Activated effector memory CD4-positive, alpha-beta T cell treated with anti-CD3 and anti-CD28 coated beads, Interleukin-2, amount 50 U/mL, for 16 hours (primary cell): ENCODE data around the gene CEPT1.

Source experiments
- DNase-seq: peaks from one replicate; pipeline ENCODE4 v3.0.0-alpha.2; 2020

CEPT1 gene

DNA sequence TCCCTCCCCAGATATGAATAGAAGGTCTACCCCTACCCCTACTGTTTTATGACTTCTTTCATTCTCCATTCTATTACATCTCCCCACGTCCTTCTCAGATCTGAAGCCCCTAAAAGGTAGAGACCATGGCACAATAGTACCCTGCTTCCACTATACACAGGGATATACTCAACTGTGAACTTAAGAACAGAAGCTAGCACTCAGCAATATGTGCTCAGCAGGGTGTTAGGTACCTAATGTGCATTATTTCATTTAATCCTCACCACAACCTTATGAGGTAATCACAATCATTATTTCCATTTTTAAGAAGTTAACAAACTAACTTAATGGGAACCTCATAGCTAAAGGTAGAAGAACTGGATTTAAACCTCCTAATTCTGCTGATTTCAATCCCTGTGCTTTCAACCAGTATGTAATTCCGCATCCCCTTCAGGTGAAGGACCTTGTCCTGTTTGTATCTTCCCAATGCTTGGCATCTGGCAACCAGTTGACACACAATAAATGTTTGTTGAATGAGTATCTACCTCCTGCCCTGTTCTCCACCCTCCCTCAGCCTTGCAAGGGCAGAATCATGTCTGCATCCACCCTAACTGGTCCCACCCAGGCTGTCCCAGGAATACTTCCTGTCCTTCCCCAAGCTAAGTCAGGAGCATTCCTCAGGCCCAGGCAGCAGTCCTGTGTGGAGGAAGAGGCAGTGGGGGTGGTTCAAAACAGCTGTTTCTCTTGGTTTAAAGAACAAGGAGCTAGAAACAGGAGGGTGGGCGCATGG, 53.9 kb downstream of the CEPT1 start:
- no peak for DNase-seq

DNA sequence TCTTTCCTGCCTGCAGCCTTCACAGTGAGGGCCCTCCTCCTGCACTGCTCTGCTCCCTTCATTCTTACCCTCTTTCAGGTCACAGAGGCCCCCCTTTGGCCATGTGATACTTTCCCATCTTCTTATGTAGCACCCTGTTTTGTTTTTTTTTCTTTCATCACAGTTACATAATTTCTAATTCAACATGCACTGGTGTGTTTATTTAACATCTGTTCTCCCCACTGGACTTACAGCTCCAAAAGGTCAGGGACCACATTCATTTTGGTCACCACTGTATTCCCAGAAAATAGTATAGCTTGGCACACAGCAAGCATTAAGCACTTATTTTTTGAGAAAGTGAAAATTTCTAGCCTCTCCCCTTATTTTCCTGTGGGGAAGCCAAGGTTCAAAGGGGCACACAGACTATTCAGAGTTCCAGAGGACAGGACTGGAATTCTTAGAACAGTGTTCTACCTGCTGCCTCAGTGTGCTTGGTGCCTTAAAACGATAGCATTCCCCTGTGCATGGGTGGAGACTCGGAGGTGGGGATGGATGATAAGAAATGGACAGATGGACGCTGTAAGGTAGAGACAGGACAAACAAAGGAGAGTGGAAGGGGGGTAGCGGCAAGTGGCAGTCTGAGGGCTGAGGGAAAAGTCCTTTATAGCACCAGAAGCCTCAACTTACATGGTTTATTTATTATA, 55.1 kb downstream of the CEPT1 start:
- no peak for DNase-seq

DNA sequence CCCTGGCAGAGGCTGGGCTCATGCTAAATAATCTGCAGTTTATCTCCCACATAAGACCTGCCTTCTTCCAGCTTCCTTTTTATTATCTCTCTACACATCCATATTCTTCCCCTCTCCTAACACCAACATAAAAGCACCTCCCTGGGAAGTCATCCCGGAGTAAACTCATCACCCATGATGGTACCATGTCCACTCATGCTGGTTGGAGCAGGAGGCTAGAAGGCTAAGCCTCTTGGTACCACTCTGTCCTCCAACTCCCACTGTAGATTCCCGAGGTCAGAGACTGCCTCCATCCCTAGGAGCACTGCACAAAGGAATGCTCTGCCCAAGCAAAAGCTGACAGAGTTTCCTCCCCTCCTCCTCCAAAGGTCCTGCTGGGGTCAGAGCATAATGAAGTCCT, 56.2 kb downstream of the CEPT1 start:
- DNase-seq = no peak

DNA sequence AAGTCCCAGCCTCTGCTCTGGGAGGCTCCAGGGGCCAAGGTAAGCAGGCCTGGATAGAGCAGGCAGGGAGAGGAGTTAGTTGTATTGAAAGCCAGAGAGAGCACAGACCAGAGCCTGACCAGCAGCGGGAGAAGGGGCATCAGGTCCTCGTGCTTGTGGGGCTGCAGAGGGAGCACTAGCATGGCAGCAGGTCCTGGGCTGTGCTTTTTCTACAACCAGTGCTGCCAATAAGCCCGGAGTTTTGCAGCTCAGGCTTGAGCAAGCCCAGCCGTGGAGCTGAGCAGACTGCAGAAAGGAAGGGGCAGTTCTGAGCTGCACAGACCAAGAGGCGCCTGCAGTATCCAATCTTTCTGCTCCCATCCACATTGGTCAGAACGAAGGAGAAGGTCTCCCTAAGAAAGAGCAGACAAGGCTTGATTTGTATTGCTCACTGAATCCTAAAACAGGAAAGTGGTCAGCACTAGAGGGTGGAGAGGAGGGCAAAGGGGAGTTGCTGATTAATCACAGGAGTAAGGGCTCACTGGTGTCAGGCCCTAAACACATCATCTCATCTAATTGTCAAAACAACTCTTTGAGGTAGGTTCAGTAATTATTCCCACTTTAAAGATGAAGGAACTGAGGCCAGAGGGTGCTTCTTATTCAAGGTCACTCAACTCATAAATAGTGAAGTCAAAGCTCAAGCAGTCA, 57.7 kb downstream of the CEPT1 start:
- peak; percentile 88 for DNase-seq

DNA sequence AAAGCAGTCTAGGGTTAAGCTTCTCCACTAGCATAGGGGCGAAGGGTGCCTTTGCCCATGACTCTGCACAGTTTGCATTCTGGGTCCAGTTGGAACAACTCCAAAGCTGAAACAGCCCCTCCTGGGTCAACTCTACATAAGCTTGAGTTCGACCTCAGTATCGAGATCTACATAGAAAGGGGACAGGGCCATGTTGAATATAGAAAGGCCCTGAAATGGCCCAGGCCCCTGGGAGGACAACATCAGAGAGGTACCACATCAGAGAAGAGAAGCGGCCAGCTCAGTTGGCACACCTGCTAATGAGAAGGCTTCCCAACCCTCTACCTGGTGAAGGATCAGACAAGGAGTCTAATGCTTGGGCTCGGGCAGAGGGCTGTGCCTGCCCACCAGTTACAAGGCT, 58.8 kb downstream of the CEPT1 start:
- no peak for DNase-seq

DNA sequence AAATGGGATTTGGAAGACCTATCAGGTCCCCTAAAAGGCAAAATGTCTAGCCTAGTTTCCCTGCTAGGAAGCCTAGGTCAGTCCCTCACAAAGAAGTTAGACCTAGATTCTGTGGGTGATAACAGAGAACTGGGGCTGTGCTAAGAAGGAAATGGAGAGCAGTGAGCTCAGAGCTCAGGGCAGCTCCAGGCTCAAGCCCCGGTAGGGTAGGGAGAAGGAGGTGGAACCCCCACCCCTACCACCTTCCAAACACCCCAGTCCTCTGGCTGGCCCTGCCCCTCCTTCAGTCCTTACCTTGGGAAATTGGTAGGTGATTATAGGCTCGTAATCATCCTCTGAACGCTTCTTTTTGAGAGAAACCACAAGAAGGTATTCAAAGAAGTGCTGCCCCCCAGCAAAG, 59.3 kb downstream of the CEPT1 start:
- DNase-seq = no peak

DNA sequence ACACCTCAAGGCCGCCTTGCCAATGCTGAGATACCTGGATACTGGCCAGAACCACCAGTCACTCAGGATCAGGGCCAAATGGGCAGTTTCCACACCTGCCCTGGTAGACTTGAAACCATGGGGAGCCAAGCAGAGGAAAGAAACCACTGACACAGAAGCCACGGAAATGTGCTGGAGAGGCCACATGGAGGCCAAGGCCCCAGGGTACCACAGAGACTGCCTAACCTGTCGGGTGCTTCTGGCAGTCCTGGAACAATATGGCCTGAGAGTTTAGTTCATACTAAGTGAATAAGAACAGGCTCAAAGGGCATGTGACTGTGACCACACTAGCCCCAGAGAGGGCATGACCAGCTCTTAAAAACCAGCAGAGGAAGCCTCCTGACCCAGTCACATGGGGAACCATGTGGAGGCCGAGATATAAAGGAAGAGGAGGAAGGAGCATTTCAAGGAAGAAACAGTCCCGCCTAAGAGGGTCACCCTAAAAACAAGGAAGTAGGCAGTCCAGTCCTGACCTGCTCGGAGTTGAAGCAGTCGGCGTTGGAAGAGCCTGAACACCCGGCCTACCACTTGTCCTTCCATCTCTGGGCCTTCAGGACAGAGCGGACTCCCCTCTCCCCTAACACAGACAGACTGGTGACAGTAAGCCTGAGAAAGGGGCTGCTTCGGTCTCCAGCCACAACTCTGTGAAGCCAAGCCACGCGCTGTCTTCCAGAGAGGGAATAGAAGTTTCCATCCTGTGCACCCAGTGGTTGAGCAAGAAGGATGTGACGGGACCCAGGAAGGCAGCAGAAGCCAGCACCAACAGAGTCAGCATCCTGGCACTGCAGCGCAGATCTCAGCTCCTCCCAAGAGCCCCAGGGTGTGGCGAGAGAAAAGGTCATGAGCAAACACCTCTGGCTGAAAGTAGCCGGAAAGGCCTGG, 60.1 kb downstream of the CEPT1 start, which contains the start of gene DENND2D:
Gene DENND2D (minus strand): TSS at position 766 of the 921 bp plus-strand sequence. CDS start 187 bp downstream, at position 579.
- DNase-seq = peak; percentile 83

DNA sequence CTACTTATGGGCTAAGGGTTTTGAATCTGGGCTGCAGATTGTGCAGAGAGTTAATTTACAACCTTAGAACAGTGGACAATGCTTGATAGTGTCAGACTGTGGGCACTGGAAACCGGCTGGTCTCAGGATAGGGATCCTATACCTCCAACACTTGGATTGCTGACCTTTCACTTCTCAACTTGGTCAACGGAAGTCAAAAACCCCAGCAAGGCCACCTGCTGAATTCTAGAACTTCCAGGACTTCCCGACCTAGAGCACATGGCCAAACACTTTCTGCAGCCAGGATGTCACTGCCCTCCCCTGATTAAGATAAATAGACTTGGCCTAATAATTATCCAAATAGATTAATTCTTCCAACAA, 60.8 kb downstream of the CEPT1 start:
- no peak for DNase-seq

DNA sequence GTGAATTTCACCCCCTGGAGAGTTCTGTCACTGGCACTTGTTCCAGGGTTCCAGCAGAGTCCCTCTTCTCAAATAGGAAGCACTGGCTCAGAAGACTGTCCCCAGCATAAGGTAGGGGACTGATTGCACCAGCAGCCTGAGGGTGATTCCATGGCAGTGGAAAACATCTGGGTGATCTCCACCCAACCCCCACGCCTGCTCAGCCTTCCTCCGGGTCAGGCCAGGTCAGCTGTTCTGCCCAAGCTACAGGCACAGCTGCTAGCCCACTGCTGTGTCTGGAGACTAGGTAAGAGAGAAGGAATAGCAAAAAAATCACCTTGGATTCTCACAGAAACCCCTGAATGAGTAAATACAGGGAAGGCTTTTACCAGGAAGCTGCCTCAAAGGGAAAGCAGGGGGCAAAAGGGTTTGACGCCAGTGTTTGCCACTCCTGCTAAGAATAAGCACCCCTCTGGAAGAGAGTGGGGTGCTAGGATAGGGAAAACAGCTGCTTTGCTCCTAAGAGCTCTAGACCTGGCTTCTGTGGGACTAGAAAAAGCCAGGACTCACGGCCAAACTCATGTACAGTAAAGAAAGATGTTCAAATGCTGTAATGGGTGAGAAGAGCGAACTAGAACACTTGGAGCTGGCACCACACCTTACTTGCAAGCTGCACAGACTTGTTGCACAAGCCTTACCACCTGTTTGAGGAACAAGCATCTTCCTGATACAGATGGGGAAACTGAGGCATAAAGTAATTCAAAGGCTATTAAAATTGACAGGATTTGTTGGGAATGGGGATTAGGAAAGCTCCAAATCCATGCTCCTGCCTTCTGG, 61.5 kb downstream of the CEPT1 start:
- DNase-seq = no peak

DNA sequence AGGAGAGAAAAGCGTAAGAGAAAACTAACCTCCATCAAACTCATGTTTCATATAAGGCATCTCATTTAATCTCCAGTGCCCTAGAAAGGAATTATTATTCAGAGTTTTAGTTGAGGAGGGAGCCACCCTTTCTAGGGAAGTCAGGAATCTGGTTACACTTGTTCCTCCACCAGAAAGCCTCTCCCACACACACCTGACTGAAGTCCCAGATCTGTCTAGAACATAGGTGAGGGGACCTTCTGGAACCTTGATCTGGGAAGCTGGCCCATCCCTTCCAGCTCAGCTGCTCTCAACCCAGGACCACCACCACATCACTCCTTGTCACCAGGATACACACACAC, 62.3 kb downstream of the CEPT1 start:
- DNase-seq = no peak

DNA sequence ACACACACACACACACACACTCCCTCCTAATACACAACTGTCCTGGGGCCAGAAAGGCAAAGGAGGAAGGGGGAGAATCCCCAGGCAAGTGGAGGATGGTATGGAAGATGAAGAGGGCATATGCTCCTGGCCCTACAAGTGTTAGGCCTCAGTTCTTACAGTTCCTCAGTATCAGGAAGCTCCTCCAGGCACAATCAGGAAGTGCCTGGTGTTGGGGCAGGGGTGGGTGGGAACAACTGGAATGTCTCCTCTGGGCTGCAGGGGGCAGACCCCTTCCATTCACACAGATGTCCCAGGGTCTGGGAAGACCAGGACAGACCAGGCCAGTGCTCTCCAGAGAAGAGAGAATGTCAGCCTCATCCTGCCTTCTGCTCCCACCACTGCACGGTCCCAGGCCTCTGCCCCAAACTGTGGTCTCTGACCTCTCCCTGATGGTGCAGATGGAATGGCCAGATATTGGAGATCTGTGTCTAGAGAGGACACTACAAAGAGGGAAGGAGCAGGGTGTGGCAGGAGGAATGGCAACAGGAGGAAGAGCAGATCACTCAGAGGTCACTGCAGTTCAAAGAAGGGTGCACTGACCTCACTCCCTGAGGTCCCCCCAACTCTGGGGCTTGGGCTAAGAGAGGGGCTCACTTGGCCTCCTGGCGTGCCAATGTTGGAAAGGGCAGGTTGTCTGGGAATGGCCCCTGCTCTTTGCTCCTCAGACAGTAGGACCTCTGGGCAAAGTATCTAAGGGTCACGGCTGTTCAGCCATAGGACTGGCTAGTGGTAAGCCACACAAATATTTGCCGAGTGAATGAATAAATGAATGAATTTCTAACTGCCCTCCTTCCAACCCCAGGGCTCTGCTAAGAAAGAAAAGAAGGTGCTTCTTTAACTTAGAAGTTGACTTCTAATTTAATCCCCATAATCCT, 62.9 kb downstream of the CEPT1 start:
- DNase-seq = no peak

DNA sequence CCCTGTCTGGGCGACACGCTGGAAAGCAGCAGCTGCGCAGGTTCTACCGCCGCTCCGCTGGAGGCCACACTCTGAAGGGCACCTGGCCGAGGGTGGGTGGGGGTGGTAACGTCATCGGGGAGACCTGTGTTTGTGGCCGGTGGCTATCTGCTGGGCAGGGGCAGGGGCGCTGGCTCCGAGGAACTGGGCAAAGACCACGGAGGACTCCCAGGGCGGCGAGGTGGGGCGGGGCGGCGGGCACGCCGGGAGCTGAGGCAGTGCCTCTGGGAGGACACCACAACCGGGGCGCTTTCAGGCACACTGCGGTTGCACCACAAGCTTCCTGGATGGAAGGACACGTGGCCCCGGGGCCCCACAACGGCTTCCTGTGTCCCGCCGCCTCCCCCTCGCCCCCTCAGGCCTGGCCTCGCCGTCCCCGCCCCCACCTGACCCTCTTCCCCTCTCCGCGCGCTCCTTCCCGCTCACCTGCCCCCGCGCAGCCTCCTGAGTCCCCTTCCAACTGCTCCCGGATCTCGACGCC, 63.7 kb downstream of the CEPT1 start:
- DNase-seq = peak; percentile 94

DNA sequence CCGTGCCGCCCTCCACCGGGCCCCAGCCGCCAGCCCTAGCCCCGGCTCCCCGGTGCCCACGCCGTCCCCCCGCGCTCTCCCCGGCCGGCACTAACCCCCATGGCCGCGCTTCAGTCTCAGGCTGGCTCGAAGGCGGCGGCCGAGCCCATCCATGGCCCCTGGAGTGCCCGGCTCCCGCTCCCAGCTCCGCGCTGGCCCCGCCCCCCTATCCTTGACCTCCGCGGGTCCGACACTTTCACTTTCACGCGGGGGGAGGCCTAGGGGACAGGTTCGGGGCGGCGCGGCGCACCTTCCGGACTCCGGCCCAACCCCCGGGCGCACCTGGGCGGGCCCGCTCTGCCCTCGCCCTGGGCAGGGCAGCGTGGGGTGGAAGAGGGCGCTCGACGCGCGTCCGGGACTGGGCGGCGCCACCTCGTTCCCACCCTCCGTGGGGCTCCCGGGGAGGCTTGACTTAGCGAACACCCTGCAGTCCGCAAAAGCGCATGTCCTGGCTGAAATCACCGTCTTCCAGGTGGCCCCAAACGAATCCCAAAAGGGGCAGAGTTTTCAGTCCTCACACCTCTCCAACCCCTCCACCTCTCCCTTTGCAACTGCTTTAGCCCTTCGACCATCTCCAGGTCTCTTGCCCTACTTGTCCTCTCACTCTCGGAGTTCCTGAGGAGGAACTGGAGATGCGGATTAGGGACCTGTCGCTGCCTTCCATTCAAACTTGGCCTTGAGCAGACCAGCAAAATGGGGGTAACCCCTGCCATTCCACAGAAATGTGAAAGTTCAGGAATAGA, 64.4 kb downstream of the CEPT1 start:
- DNase-seq = peak; percentile 90

DNA sequence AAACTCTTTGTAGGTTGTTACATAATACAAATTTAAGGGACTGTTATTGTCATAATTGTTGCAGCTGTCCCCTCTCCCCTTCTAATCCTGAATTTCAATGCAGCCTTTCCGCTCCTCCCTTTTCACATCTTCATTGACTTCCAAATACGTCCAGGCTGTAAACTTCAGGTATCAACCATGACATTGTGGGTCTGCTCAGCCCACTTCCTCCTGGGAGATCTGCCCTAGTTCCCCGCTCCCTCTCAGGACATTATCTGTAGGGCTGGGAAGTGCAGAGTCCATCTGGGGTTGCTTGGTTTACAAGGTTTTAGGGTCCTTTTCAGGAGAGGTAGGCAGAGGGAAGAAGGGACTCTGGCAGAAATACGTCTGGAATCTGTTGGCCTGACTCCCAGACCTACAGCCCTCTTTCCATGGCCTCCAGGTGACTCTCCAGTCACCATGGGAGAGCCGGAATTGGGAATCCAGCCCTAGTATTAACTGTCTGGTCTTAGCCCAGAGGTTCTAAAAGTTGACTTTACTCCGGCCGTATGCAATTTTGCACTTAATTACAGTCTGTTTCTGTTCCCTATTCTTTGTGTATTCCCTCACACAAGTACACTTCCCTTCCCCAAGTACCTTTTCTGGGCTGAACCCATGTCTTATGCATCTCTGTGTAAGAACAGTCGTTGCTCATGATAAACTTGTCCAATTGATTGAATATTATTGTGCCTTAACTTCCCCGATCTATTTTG, 65.1 kb downstream of the CEPT1 start:
- no peak for DNase-seq

DNA sequence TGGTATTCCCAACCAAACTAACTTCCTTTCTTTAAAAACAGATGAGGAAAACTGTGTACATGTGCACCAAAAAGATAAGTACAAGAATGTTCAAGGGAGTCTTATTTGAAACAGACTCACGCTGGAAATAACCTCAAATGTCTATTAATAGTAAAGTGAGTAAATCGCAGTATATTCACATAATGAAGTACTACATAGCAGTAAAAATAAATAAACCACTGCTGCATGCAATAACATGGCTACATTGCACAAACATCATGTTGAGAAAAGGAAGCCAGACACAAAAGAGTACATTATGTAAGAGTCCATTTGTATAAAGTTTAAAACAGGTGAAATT, 65.7 kb downstream of the CEPT1 start:
- no peak for DNase-seq

DNA sequence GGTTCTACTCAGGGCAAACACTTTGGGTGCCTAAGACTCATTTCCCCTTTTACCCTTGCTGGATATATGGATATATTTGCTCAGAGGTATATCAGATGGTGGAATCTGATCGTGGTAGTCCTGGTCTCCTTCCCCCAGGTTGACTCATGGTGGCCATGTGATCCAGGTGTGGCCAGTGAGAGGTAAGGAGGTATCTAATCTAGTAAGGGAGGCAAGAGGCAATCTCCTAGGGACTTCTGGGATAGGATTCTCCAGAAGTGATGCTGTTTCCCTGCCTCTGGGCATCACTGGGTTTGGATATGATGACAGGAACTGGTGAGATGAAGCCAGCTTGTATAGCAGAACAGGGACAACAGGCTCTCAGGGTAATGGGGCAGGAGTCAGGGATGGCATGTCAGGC, 68.9 kb downstream of the CEPT1 start:
- DNase-seq = no peak

DNA sequence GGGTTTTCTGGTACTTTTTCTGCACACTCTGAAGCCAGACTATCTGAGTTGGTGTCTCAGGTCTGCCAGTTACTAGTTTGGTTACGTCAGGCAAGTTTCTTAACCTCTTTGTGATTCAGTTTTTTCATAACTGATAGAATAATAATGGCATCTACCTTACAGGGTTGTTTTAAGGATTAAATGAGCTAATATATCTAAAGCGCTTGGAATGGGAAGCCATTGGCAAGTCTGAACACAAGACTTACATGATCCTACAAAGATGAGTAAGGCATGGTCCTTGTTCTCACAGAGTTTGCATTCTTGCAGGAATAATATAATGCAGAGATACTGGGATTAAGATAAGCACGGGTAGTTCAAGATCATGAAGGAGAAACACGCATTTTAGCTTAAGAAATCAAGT, 69.6 kb downstream of the CEPT1 start:
- DNase-seq = no peak

DNA sequence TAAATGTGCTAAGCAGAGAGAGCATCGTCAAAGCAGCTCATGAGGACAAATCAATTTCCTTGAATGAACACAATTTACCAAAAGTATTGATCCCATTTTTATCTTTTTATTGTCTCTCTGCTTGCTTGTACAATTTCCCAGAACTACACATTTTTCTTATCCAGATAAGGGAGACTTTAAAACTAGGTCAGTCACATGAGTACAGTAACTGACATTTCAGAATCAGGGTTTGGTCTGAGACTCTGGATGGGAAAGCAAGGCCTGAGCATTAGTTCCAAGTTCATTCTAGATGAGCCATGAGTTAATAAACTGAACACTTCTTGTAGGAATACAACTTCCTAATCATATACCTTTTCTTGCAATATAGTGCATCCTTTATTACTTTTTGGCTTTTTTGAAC, 71.9 kb downstream of the CEPT1 start:
- no peak for DNase-seq

DNA sequence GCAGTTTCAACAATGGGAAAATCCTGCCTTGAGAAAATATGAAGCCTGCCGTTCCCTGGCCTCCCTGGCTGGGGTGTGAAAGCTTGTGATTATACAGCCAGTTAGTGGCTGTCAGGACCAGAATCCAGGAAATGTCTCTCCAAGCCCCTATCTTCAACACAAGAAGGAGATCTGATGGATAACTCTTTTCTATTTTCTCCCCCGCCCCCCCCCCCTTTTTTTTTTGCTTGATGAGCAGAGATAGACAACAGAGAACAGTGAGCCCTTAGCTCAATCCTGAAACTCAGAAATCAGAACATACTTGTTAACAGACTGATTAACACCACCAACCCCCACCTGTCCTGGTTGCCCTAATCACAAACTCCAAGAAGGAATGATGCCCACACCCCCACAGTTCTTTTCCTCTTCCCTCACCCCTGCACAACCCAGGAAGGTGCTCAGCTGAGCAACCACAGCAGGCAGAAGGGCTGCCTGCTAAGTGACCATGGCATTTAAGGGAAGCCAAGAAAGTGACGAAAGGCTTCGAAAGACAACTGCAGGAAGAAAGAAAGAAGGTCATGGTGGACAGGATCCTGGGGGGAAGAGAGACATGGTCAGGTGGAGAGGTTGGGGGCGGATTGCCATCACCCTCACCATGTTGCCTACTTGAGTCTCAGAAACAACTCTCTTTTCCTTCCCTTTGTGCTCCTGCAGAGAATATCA, 72.8 kb downstream of the CEPT1 start:
- no peak for DNase-seq
